IMR-90 (cell line): Measurements from ENCODE around the gene PPM1K. TPM values are rescaled to one million over a fixed set of nuclear protein-coding genes. Genes with fewer than 3 reads are reported as not detected.

Source experiments
- ATAC-seq: fragments of 200-7000 bp; cut with Tn5 transposase; 2 replicates; pipeline ENCODE4 v1.9.1; 2020; ENCODE audit warnings: low read depth, mild to moderate bottlenecking, moderate library complexity
- BruUV-seq: library from RNA; stranded (reverse); fragments of 400-500 nt; replicated peaks from 2 replicates; lab custom pipeline; 2021; lab: Mats Ljungman, UMichigan
- CTCF ChIA-PET: fragments of 300-600 bp; formaldehyde crosslinking; extraction: SDS; loops from one replicate; lab custom pipeline; 2021; ENCODE audit warnings: antibody characterized with exemption; lab: Yijun Ruan, JAX
- POLR2A ChIA-PET: fragments of 300-600 bp; sonication (Branson Sonifier 250); formaldehyde crosslinking; loops from one replicate; lab custom pipeline; 2022; ENCODE audit warnings: antibody characterized with exemption; ENCODE audit not compliant: unreplicated experiment; lab: Charles Lee
- DNase-seq: peaks from one replicate; pipeline ENCODE4 v3.0.0; 2013
- H2AFZ ChIP-seq: replicated peaks from 2 replicates; pipeline ENCODE3; 2013; ENCODE audit warnings: low read length, mild to moderate bottlenecking; ENCODE audit not compliant: poor library complexity
- H2AK5ac ChIP-seq: 2 replicates; pipeline ENCODE4 v1.6.1; 2013; ENCODE audit warnings: low read depth, low read length, inconsistent platforms
- H2AK9ac ChIP-seq: replicated peaks from 2 replicates; pipeline ENCODE3; 2013; ENCODE audit warnings: mild to moderate bottlenecking, low read depth, low read length, moderate library complexity; ENCODE audit not compliant: poor library complexity
- H2BK120ac ChIP-seq: 2 replicates; pipeline ENCODE4 v1.6.1; 2013; ENCODE audit warnings: low read depth, low read length, inconsistent platforms
- H2BK15ac ChIP-seq: 3 replicates; pipeline ENCODE4 v1.6.1; 2013; ENCODE audit warnings: low read depth, low read length, inconsistent platforms
- H2BK20ac ChIP-seq: 2 replicates; pipeline ENCODE4 v1.6.1; 2013; ENCODE audit warnings: low read depth, mild to moderate bottlenecking, inconsistent platforms, low read length, moderate library complexity
- H2BK5ac ChIP-seq: 2 replicates; pipeline ENCODE4 v1.6.1; 2013; ENCODE audit warnings: mild to moderate bottlenecking, low read depth, low read length, inconsistent platforms; ENCODE audit not compliant: poor library complexity, severe bottlenecking
- H3K14ac ChIP-seq: replicated peaks from 2 replicates; pipeline ENCODE4 v1.6.1; 2013; ENCODE audit warnings: low read depth, low read length, inconsistent platforms
- H3K18ac ChIP-seq: 2 replicates; pipeline ENCODE4 v1.6.1; 2013; ENCODE audit warnings: low read depth, low read length, control low read depth
- H3K23ac ChIP-seq: 2 replicates; pipeline ENCODE4 v1.6.1; 2013; ENCODE audit warnings: low read depth, low read length, inconsistent platforms
- H3K27ac ChIP-seq: 2 replicates; pipeline ENCODE4 v1.5.1; 2013; ENCODE audit warnings: mild to moderate bottlenecking, control low read depth, low read length; ENCODE audit not compliant: insufficient read depth
- H3K27me3 ChIP-seq: 2 replicates; pipeline ENCODE4 v1.6.1; 2013; ENCODE audit warnings: low read length; ENCODE audit not compliant: control insufficient read depth, insufficient read depth
- H3K36me3 ChIP-seq: 2 replicates; pipeline ENCODE4 v1.6.1; 2013; ENCODE audit warnings: low read length, mixed read lengths; ENCODE audit not compliant: control insufficient read depth, insufficient read depth
- H3K4ac ChIP-seq: 2 replicates; pipeline ENCODE4 v1.6.1; 2013; ENCODE audit warnings: low read depth, low read length, inconsistent platforms
- H3K4me1 ChIP-seq: 2 replicates; pipeline ENCODE4 v1.6.1; 2013; ENCODE audit warnings: low read length, mixed read lengths; ENCODE audit not compliant: control insufficient read depth, insufficient read depth
- H3K4me2 ChIP-seq: 2 replicates; pipeline ENCODE4 v1.6.1; 2013; ENCODE audit warnings: low read depth, mild to moderate bottlenecking, control low read depth, low read length, moderate library complexity
- H3K4me3 ChIP-seq: 2 replicates; pipeline ENCODE4 v1.5.1; 2013; ENCODE audit warnings: low read depth, mild to moderate bottlenecking, control low read depth, low read length, moderate library complexity; ENCODE audit not compliant: insufficient read depth
- H3K56ac ChIP-seq: 2 replicates; pipeline ENCODE4 v1.6.1; 2013; ENCODE audit warnings: low read length, inconsistent platforms; ENCODE audit not compliant: insufficient read depth; ENCODE audit errors: extremely low read depth
- H3K79me1 ChIP-seq, 2 experiments: 2 replicates each; pipeline ENCODE4 v1.6.1; 2013; ENCODE audit warnings: low read length in 2 of 2, inconsistent platforms in 1 of 2, low read depth in 1 of 2
- H3K9ac ChIP-seq: 2 replicates; pipeline ENCODE4 v1.6.1; 2013; ENCODE audit warnings: low read depth, low read length, control low read depth
- H3K9me1 ChIP-seq: 2 replicates; pipeline ENCODE4 v1.6.1; 2013; ENCODE audit warnings: low read length, inconsistent platforms; ENCODE audit not compliant: insufficient read depth
- H3K9me3 ChIP-seq: 2 replicates; pipeline ENCODE4 v1.6.1; 2013; ENCODE audit warnings: low read length; ENCODE audit not compliant: control insufficient read depth, insufficient read depth
- H4K20me1 ChIP-seq: 2 replicates; pipeline ENCODE4 v1.6.1; 2013; ENCODE audit warnings: low read length, inconsistent platforms; ENCODE audit not compliant: insufficient read depth
- H4K5ac ChIP-seq: 2 replicates; pipeline ENCODE4 v1.6.1; 2013; ENCODE audit warnings: mild to moderate bottlenecking, low read depth, low read length, control low read depth
- H4K8ac ChIP-seq, 2 experiments: 2 replicates each; pipeline ENCODE4 v1.6.1; 2013; ENCODE audit warnings: low read depth in 2 of 2, low read length in 2 of 2, control low read depth in 1 of 2, inconsistent platforms in 1 of 2
- H4K91ac ChIP-seq: 2 replicates; pipeline ENCODE4 v1.6.1; 2013; ENCODE audit warnings: low read depth, low read length, inconsistent platforms; ENCODE audit not compliant: insufficient read depth
- CEBPB ChIP-seq: IDR thresholded peaks from 2 replicates; pipeline ENCODE4 v1.6.1; 2012; ENCODE audit warnings: low read depth, low read length, improper control_type of control experiment
- CHD1 ChIP-seq: IDR thresholded peaks from 2 replicates; pipeline ENCODE4 v1.6.1; 2012; ENCODE audit warnings: low read depth, low read length, improper control_type of control experiment
- CTCF ChIP-seq: conservative IDR thresholded peaks from 2 replicates; pipeline ENCODE4 v1.5.1; 2012; ENCODE audit warnings: mild to moderate bottlenecking, low read depth, low read length, improper control_type of control experiment
- MXI1 ChIP-seq: IDR thresholded peaks from 2 replicates; pipeline ENCODE4 v1.6.1; 2012; ENCODE audit warnings: low read depth, mild to moderate bottlenecking, low read length, moderate library complexity, borderline replicate concordance
- POLR2A ChIP-seq: IDR thresholded peaks from 2 replicates; pipeline ENCODE4 v1.6.1; 2012; ENCODE audit warnings: mild to moderate bottlenecking, low read depth, low read length
- RAD21 ChIP-seq: IDR thresholded peaks from 2 replicates; pipeline ENCODE4 v1.6.1; 2012; ENCODE audit warnings: low read length, improper control_type of control experiment
- RCOR1 ChIP-seq: IDR thresholded peaks from 2 replicates; pipeline ENCODE4 v1.6.1; 2012; ENCODE audit warnings: mild to moderate bottlenecking, low read length, improper control_type of control experiment; ENCODE audit not compliant: insufficient replicate concordance
- RFX5 ChIP-seq: IDR thresholded peaks from 2 replicates; pipeline ENCODE4 v1.8.0; 2012; ENCODE audit warnings: low read depth, mild to moderate bottlenecking, low read length, moderate library complexity
- USF2 ChIP-seq: fragments of 150-350 bp; IDR thresholded peaks from 2 replicates; pipeline ENCODE4 v1.6.1; 2017; ENCODE audit warnings: mild to moderate bottlenecking, antibody characterized with exemption, low read length, low read depth
- WGBS, 2 experiments: methylation state at CpG; one replicate each; pipeline versions ENCODE4 v1.1.5 to v1.1.7; 2013; ENCODE audit warnings: missing lambda C conversion rate in 2 of 2; ENCODE audit not compliant: insufficient read length in 1 of 2; ENCODE audit errors: extremely low coverage in 2 of 2; 5-methylcytosine and 5-hydroxymethylcytosine counted together
- dilution Hi-C: fragments of 300-500 bp; cut with HindIII; formaldehyde crosslinking; loops from one replicate; pipeline ENCODE4 v1.14.3; 2018; ENCODE audit warnings: low sequenced_read_pairs; ENCODE audit not compliant: unreplicated experiment
- in situ Hi-C: fragments of 300-500 bp; cut with MboI; formaldehyde crosslinking; loops from 3 replicates; pipeline ENCODE4 v1.14.3; 2019; ENCODE audit warnings: low sequenced_read_pairs, inconsistent platforms, mixed read lengths
- intact Hi-C: fragments of 100-400 bp; cut with micrococcal nuclease; formaldehyde crosslinking; loops from 2 replicates; pipeline ENCODE4 v1.10.0; 2022
- polyA plus RNA-seq, 3 experiments: library from polyadenylated mRNA; depleted of rRNA; stranded (reverse); fragments of >200 nt; gene quantifications; 2 replicates each; pipeline ENCODE4 v1.2.3, GENCODE V29; 2012; ENCODE audit warnings: low replicate concordance in 1 of 3
- total RNA-seq: library from RNA; depleted of rRNA; stranded (reverse); fragments of >200 nt; gene quantifications from 2 replicates; pipeline ENCODE4 v1.2.3, GENCODE V29; 2012

PPM1K gene
- total and polyA plus RNA-seq, 2 of the 4 experiments (the other 2 are of a cell fraction): 6.1 to 11.5 TPM

GRCh38 chr4:88276952-88277710 is 7.2 kb downstream of the PPM1K start:
- Histone ChIP-seq H3K9me1 (no peaks in the 10 kb centered on the region; the same call in 1 of the 2 replicates), H2AK5ac (no peak overlapping the region), H2AFZ (no peak overlapping the region), H3K27ac (no peak overlapping the region), H2BK5ac (no peak overlapping the region), H4K5ac (no peak overlapping the region), H4K20me1 (no peaks in the 10 kb centered on the region), H4K91ac (no peak overlapping the region), H2BK20ac (no peak overlapping the region), H3K23ac (no peak overlapping the region), H3K4me2 (no peak overlapping the region), H2BK15ac (no peak overlapping the region), H2AK9ac (no peak overlapping the region), H3K18ac (no peak overlapping the region), H3K36me3 (no peaks in the 10 kb centered on the region), H3K4ac (no peak overlapping the region), H3K9ac (no peak overlapping the region), H4K8ac (no peak overlapping the region), H3K4me3 (no peak overlapping the region), H3K14ac (no peak overlapping the region), H2BK120ac (no peak overlapping the region), H3K56ac (no peak overlapping the region), H3K4me1 (no peaks in the 10 kb centered on the region), H3K79me1 (peaks cover 8 to 16% of the 10 kb centered on the region in 2 experiments; a peak in 3 of 4 replicates), H3K9me3 (peaks cover 4% of the 10 kb centered on the region; the same call in 1 of the 2 replicates), H3K27me3 (no peaks in the 10 kb centered on the region)
- TF ChIP-seq RAD21 (no peak), CHD1 (no peak), CEBPB (no peak), RCOR1 (no peak), MXI1 (no peak), RFX5 (no peak), USF2 (no peak), POLR2A (no peak), CTCF (no peak)
- BruUV-seq: no TSS peak
- POLR2A ChIA-PET: no interaction called here
- dilution Hi-C loops (no loop called here), intact Hi-C loops (no loop called here), in situ Hi-C loops (no loop called here)
- ATAC-seq (no peak), DNase-seq (no peak)
- CTCF ChIA-PET: interaction anchor here (0.6 to 1.1 kb wide), 2 partner anchors 31 to 238 kb away, joined by 3 to 4 read pairs; no protein-coding TSS in a partner anchor
- no CpG with 5 or more reads among the region's 8 CpGs for WGBS, 2 experiments
